Measurements from ENCODE around the gene ACTMAP. TPM values are rescaled to one million over a fixed set of nuclear protein-coding genes. Genes with fewer than 3 reads are reported as not detected.
"Not testable (repeated sequence)": the region's sequence is repeated elsewhere in the genome, so short reads cannot be mapped to it uniquely, and the experiment has no call there.

ACTMAP gene
- 1.6 and 2.1 TPM in 2 replicates for total RNA-seq (2014; rRNA removed; shearing (Covaris generic))
- polyA plus RNA-seq (2014; cell fraction: nucleus; rRNA removed), result 1.2 and 2.0 TPM in 2 replicates

- DNase-seq (ENCODE audit: extremely low read depth, low read depth), result peak; percentile 99
Measured at GRCh38 chr19:40750058-40750873, at the start of gene ACTMAP. TSS of gene ACTMAP (minus strand) at chr19:40750477. CDS start at chr19:40749803, 674 bp downstream.

GRCh38 chr19:40799558-40800338 is 49.5 kb upstream of the ACTMAP start:
- DNase-seq (ENCODE audit: extremely low read depth, low read depth), result no peak

GRCh38 chr19:40798683-40799557 is 48.6 kb upstream of the ACTMAP start, which contains the start of gene EGLN2:
TSS of gene EGLN2 (plus strand) at chr19:40799191. CDS start at chr19:40800573, 1,382 bp downstream.
- DNase-seq (ENCODE audit: extremely low read depth, low read depth), result peak; percentile 98

- DNase-seq (ENCODE audit: extremely low read depth, low read depth), result peak; percentile 11
Measured at GRCh38 chr19:40797963-40798682, 47.8 kb upstream of the ACTMAP start.

- no peak for DNase-seq (ENCODE audit: extremely low read depth, low read depth)
Measured at GRCh38 chr19:40797166-40797962, 47.1 kb upstream of the ACTMAP start.

GRCh38 chr19:40791996-40792395 is 41.7 kb upstream of the ACTMAP start:
- no peak for DNase-seq (ENCODE audit: extremely low read depth, low read depth)

- DNase-seq (ENCODE audit: extremely low read depth, low read depth), result no peak
Measured at GRCh38 chr19:40791349-40791748, 41.1 kb upstream of the ACTMAP start.

GRCh38 chr19:40786060-40787037 is 36.1 kb upstream of the ACTMAP start:
- no peak for DNase-seq (ENCODE audit: extremely low read depth, low read depth)

GRCh38 chr19:40785526-40785925 is 35.2 kb upstream of the ACTMAP start:
- DNase-seq (ENCODE audit: extremely low read depth, low read depth), result no peak

GRCh38 chr19:40784146-40784545 is 33.9 kb upstream of the ACTMAP start:
- not testable (repeated sequence) for DNase-seq (ENCODE audit: extremely low read depth, low read depth)

GRCh38 chr19:40783711-40784110 is 33.4 kb upstream of the ACTMAP start:
- DNase-seq (ENCODE audit: extremely low read depth, low read depth), result no peak

- no peak for DNase-seq (ENCODE audit: extremely low read depth, low read depth)
Measured at GRCh38 chr19:40781140-40781539, 30.9 kb upstream of the ACTMAP start.

GRCh38 chr19:40780582-40780981 is 30.3 kb upstream of the ACTMAP start:
- no peak for DNase-seq (ENCODE audit: extremely low read depth, low read depth)

GRCh38 chr19:40778706-40779284 is 28.5 kb upstream of the ACTMAP start:
- no peak for DNase-seq (ENCODE audit: extremely low read depth, low read depth)

- peak; percentile 98 for DNase-seq (ENCODE audit: extremely low read depth, low read depth)
Measured at GRCh38 chr19:40777937-40778705, 27.8 kb upstream of the ACTMAP start, which contains the start of gene RAB4B. TSS of gene RAB4B (plus strand) at chr19:40778247. CDS start at chr19:40778376, 129 bp downstream.

- no peak for DNase-seq (ENCODE audit: extremely low read depth, low read depth)
Measured at GRCh38 chr19:40777645-40777936, 27.3 kb upstream of the ACTMAP start.
